K562 (cell line): Measurements from ENCODE around the gene LCNL1. TPM values are rescaled to one million over a fixed set of nuclear protein-coding genes. Genes with fewer than 3 reads are reported as not detected.

Experiments
- CHD4 ChIP-seq: fragments of 200-600 bp; sonication (generic); IDR thresholded peaks from 3 replicates; pipeline ENCODE4 v1.6.1; 2012; ENCODE audit warnings: low read depth, mild to moderate bottlenecking, mixed read lengths, low read length, inconsistent platforms; ENCODE audit not compliant: insufficient read depth, insufficient replicate concordance, poor library complexity, severe bottlenecking
- ELF1 ChIP-seq: fragments of 200-800 bp; sonication (Bioruptor generic); IDR thresholded peaks from 2 replicates; pipeline ENCODE4 v1.6.1; 2016; ENCODE audit warnings: missing genetic modification characterization, missing compliant biosample characterization
- FOSL1 ChIP-seq: fragments of 200-800 bp; sonication (Bioruptor generic); conservative IDR thresholded peaks from 2 replicates; pipeline ENCODE4 v1.6.1; 2016; ENCODE audit warnings: missing genetic modification characterization, missing compliant biosample characterization
- FOXJ3 ChIP-seq: sonication (generic); formaldehyde crosslinking; IDR thresholded peaks from 2 replicates; pipeline ENCODE4 v1.4.0; 2020; ENCODE audit warnings: mild to moderate bottlenecking, missing genetic modification reagents
- FUS ChIP-seq: fragments of 200-400 bp; formaldehyde crosslinking; optimal IDR thresholded peaks from 2 replicates; pipeline ENCODE3; 2017; ENCODE audit warnings: low read depth, low read length
- KDM4B ChIP-seq, 2 experiments: fragments of 450-650 bp in 1 of 2; sonication (generic) in 1 of 2; IDR thresholded peaks; 2 replicates each; pipeline ENCODE4 v1.6.1; 2016 to 2017; ENCODE audit warnings: borderline replicate concordance in 2 of 2, antibody characterized with exemption in 1 of 2, low read depth in 1 of 2, mild to moderate bottlenecking in 1 of 2
- LARP7 ChIP-seq: fragments of 450-650 bp; IDR thresholded peaks from 2 replicates; pipeline ENCODE4 v1.6.1; 2016
- NR2C2 ChIP-seq, 2 experiments: fragments of 200-800 bp in 1 of 2; sonication (Bioruptor generic) in 1 of 2; sonication (generic) in 1 of 2; formaldehyde crosslinking in 1 of 2; IDR thresholded peaks; 2 replicates each; pipeline versions ENCODE4 v1.6.1 to v1.8.0; 2016 to 2022; ENCODE audit warnings: mild to moderate bottlenecking in 1 of 2, missing compliant biosample characterization in 1 of 2, missing genetic modification characterization in 1 of 2, missing genetic modification reagents in 1 of 2
- OTX1 ChIP-seq: fragments of 450-650 bp; formaldehyde crosslinking; IDR thresholded peaks from 2 replicates; pipeline ENCODE4 v1.4.0; 2022; ENCODE audit warnings: mild to moderate bottlenecking
- PRMT5 ChIP-seq: sonication (generic); formaldehyde crosslinking; IDR thresholded peaks from 2 replicates; pipeline ENCODE4 v1.5.0; 2020; ENCODE audit warnings: missing genetic modification reagents
- RBFOX2 ChIP-seq: fragments of 200-400 bp; formaldehyde crosslinking; IDR thresholded peaks from 2 replicates; pipeline ENCODE4 v1.6.1; 2017; ENCODE audit warnings: low read depth, mild to moderate bottlenecking, low read length, moderate library complexity
- RFX5 ChIP-seq: IDR thresholded peaks from 2 replicates; pipeline ENCODE4 v1.6.1; 2011; ENCODE audit warnings: low read depth, mild to moderate bottlenecking, improper control_type of control experiment, low read length
- ZNF23 ChIP-seq: fragments of 250-450 bp; sonication (Bioruptor Pico); IDR thresholded peaks from 2 replicates; pipeline ENCODE4 v1.4.0; 2020; ENCODE audit warnings: mild to moderate bottlenecking
- polyA plus RNA-seq, 8 experiments: library from polyadenylated mRNA; depleted of rRNA in 4 of 8; stranded (reverse) in 5 of 8; unstranded in 3 of 8; fragments of >200 nt; fragmentation: Nextera tagmentation in 2 of 8; fragmentation: Illumina TruSeq in 1 of 8; extraction: Ambion mirVana in 2 of 8; extraction: Trizol in 1 of 8; gene quantifications; 2 replicates each; pipeline versions ENCODE4 v1.2.1 to v1.2.3, GENCODE V29; 2011 to 2014; ENCODE audit warnings: inconsistent platforms in 1 of 8, missing spikeins in 1 of 8
- total RNA-seq, 7 experiments: library from RNA; depleted of rRNA in 6 of 7; stranded (reverse); fragments of >200 nt in 6 of 7; fragmentation: Illumina TruSeq in 2 of 7; extraction: Trizol in 2 of 7; gene quantifications; 2 replicates each; pipeline versions ENCODE4 v1.2.1 to v1.2.3, GENCODE V29; 2011 to 2021; ENCODE audit warnings: low replicate concordance in 1 of 7
- TF ChIP-seq, protein P1 (sequence below): fragments of 450-650 bp; formaldehyde crosslinking; IDR thresholded peaks from 2 replicates; pipeline ENCODE4 v1.4.0; 2022; ENCODE audit warnings: missing genetic modification characterization
- TF ChIP-seq, protein P2 (sequence below): fragments of 200-800 bp; sonication (Bioruptor generic); IDR thresholded peaks from 2 replicates; pipeline ENCODE4 v1.6.1; 2017; ENCODE audit warnings: missing genetic modification characterization, missing compliant biosample characterization
- TF ChIP-seq, protein P3 (sequence below): fragments of 250-450 bp; sonication (Bioruptor Pico); IDR thresholded peaks from 2 replicates; pipeline ENCODE4 v1.9.0; 2021; ENCODE audit warnings: mild to moderate bottlenecking, inconsistent platforms
- TF ChIP-seq, protein P4 (sequence below): sonication (generic); formaldehyde crosslinking; IDR thresholded peaks from 2 replicates; pipeline ENCODE4 v1.8.0; 2022; ENCODE audit warnings: mild to moderate bottlenecking, low read depth, missing genetic modification reagents

Gene LCNL1
- total and polyA plus RNA-seq, 9 of the 15 experiments (the other 6 are each of a cell fraction or from before 2014, with no cell fraction given), result 0.04 to 0.16 (median 0.04) TPM; not detected in 4

DNA sequence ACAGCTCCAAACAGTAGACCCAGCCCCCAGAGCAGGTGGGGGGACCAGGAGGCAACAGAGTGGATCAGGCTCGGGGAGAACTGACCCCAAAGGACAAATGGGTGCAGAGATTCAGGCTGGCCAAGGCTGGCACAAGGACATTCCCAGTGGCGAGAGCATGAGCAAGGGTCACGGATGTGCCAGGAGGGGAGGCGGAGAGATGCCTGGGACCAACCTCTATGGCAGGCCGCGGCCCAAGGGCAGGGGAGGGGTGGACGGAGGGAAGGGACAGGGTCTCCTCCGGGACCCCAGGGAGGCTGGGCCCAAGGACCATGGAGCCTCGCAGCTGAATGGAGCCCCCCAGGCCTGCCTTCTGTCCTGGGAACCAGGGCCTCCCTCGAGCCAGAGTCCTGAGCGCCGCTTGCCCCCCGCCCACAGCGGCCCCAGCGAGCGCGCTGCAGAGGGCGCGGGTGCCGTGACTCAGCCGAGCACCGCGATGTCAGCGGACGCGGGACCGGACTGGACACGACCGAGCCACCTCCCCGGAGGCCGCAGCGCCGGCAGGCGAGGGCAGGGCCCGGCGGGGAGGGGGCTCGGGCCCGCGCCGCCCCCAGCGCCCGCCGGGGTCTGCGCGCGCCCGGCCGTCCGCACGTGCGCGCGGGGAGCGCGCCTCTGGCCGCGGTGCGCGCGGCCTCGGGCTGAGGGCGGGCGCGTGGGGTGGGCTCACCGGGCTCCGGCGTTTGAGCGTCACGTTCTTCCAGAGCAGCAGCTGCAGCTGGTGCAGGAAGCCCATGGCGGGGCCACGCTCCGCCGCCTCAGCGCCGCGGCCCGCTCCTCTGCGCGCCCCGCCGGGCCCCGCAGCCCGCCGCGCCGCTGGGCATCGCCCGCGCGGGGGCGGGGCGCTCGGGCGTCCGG, 44.8 kb downstream of the LCNL1 start, which contains the start of gene ABCA2 (continued):
- TF ChIP-seq, protein P1, sequence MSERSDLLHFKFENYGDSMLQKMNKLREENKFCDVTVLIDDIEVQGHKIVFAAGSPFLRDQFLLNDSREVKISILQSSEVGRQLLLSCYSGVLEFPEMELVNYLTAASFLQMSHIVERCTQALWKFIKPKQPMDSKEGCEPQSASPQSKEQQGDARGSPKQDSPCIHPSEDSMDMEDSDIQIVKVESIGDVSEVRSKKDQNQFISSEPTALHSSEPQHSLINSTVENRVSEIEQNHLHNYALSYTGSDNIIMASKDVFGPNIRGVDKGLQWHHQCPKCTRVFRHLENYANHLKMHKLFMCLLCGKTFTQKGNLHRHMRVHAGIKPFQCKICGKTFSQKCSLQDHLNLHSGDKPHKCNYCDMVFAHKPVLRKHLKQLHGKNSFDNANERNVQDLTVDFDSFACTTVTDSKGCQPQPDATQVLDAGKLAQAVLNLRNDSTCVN (CRISPR knock-in tag), result no peak
- TF ChIP-seq LARP7 (no peak), NR2C2 (CRISPR knock-in tag; IDR thresholded peaks at IDR 0.05) (no peak), NR2C2 (tag; IDR thresholded peaks at IDR 0.05) (peak; percentile 18; the same call in 1 of the 2 replicates), FOSL1 (tag) (peak; percentile 54), ZNF23 (CRISPR knock-in tag) (no peak), OTX1 (CRISPR knock-in tag) (no peak), KDM4B (IDR thresholded peaks at IDR 0.05; ENCODE audit: borderline replicate concordance in 2 of 2, low read depth in 1 of 2) (no peak), FOXJ3 (CRISPR knock-in tag) (no peak), RBFOX2 (no peak), CHD4 (no peak), FUS (no peak), RFX5 (no peak), ELF1 (tag) (no peak), PRMT5 (CRISPR knock-in tag) (no peak)
- TF ChIP-seq, protein P2, sequence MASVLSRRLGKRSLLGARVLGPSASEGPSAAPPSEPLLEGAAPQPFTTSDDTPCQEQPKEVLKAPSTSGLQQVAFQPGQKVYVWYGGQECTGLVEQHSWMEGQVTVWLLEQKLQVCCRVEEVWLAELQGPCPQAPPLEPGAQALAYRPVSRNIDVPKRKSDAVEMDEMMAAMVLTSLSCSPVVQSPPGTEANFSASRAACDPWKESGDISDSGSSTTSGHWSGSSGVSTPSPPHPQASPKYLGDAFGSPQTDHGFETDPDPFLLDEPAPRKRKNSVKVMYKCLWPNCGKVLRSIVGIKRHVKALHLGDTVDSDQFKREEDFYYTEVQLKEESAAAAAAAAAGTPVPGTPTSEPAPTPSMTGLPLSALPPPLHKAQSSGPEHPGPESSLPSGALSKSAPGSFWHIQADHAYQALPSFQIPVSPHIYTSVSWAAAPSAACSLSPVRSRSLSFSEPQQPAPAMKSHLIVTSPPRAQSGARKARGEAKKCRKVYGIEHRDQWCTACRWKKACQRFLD (CRISPR knock-in tag), result peak; percentile 70; the same call in 1 of the 2 replicates
- TF ChIP-seq, protein P3, sequence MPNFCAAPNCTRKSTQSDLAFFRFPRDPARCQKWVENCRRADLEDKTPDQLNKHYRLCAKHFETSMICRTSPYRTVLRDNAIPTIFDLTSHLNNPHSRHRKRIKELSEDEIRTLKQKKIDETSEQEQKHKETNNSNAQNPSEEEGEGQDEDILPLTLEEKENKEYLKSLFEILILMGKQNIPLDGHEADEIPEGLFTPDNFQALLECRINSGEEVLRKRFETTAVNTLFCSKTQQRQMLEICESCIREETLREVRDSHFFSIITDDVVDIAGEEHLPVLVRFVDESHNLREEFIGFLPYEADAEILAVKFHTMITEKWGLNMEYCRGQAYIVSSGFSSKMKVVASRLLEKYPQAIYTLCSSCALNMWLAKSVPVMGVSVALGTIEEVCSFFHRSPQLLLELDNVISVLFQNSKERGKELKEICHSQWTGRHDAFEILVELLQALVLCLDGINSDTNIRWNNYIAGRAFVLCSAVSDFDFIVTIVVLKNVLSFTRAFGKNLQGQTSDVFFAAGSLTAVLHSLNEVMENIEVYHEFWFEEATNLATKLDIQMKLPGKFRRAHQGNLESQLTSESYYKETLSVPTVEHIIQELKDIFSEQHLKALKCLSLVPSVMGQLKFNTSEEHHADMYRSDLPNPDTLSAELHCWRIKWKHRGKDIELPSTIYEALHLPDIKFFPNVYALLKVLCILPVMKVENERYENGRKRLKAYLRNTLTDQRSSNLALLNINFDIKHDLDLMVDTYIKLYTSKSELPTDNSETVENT (CRISPR knock-in tag), result no peak
- TF ChIP-seq, protein P4, sequence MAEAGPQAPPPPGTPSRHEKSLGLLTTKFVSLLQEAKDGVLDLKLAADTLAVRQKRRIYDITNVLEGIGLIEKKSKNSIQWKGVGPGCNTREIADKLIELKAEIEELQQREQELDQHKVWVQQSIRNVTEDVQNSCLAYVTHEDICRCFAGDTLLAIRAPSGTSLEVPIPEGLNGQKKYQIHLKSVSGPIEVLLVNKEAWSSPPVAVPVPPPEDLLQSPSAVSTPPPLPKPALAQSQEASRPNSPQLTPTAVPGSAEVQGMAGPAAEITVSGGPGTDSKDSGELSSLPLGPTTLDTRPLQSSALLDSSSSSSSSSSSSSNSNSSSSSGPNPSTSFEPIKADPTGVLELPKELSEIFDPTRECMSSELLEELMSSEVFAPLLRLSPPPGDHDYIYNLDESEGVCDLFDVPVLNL (CRISPR knock-in tag), result no peak
